CD8-positive, alpha-beta memory T cell (primary cell): ENCODE data around the gene CDK5RAP2. TPM values are rescaled to one million over a fixed set of nuclear protein-coding genes. Genes with fewer than 3 reads are reported as not detected.
"Not testable (repeated sequence)": the region's sequence is repeated elsewhere in the genome, so short reads cannot be mapped to it uniquely, and the experiment has no call there.

Source experiments
- CTCF ChIA-PET: fragments of 350-600 bp; sonication (Branson Sonifier 250); formaldehyde crosslinking; loops from one replicate; lab custom pipeline; 2021; ENCODE audit warnings: antibody characterized with exemption; lab: Charles Lee
- POLR2A ChIA-PET: fragments of 350-600 bp; sonication (Branson Sonifier 250); formaldehyde crosslinking; loops from one replicate; lab custom pipeline; 2021; ENCODE audit warnings: antibody characterized with exemption; lab: Charles Lee
- DNase-seq, 5 donors: peaks; one replicate each; pipeline versions ENCODE4 v3.0.0 to v3.0.0-alpha.2; 2020 to 2022; ENCODE audit warnings: mixed read lengths in 1 of 5
- H3K27ac ChIP-seq: one replicate; pipeline ENCODE4 v1.7.0; 2013; ENCODE audit warnings: low read depth, mild to moderate bottlenecking, low read length, moderate library complexity
- H3K27me3 ChIP-seq: 2 replicates; pipeline ENCODE4 v1.7.0; 2013; ENCODE audit warnings: low read length, mild to moderate bottlenecking; ENCODE audit not compliant: insufficient read depth, poor library complexity, severe bottlenecking
- H3K36me3 ChIP-seq: 2 replicates; pipeline ENCODE4 v1.7.0; 2013; ENCODE audit warnings: mild to moderate bottlenecking, low read length, moderate library complexity; ENCODE audit not compliant: insufficient read depth
- H3K4me1 ChIP-seq: 2 replicates; pipeline ENCODE4 v1.7.0; 2013; ENCODE audit warnings: mild to moderate bottlenecking, low read length, moderate library complexity; ENCODE audit not compliant: insufficient read depth
- H3K4me3 ChIP-seq: 2 replicates; pipeline ENCODE4 v1.7.0; 2013; ENCODE audit warnings: mild to moderate bottlenecking, low read length
- H3K9me3 ChIP-seq: 2 replicates; pipeline ENCODE4 v1.7.0; 2013; ENCODE audit warnings: mild to moderate bottlenecking, low read length
- H3K27ac Mint-ChIP-seq, 8 donors: one replicate each; pipeline ENCODE4 v1.8.0; 2020 to 2021; ENCODE audit warnings: mixed read lengths in 8 of 8, mild to moderate bottlenecking in 6 of 8, inconsistent platforms in 3 of 8, moderate library complexity in 3 of 8
- H3K27me3 Mint-ChIP-seq, 2 donors: one replicate each; pipeline ENCODE4 v1.8.0; 2020 to 2021; ENCODE audit warnings: mixed read lengths in 2 of 2, mild to moderate bottlenecking in 1 of 2, moderate library complexity in 1 of 2
- H3K36me3 Mint-ChIP-seq, 3 donors: one replicate each; pipeline ENCODE4 v1.8.0; 2020 to 2021; ENCODE audit warnings: mixed read lengths in 3 of 3, inconsistent platforms in 1 of 3, mild to moderate bottlenecking in 1 of 3
- H3K4me1 Mint-ChIP-seq, 3 donors: one replicate each; pipeline ENCODE4 v1.8.0; 2020 to 2021; ENCODE audit warnings: mixed read lengths in 3 of 3, inconsistent platforms in 1 of 3, mild to moderate bottlenecking in 1 of 3
- H3K4me3 Mint-ChIP-seq, 7 donors: one replicate each; pipeline ENCODE4 v1.8.0; 2020 to 2021; ENCODE audit warnings: mixed read lengths in 7 of 7, mild to moderate bottlenecking in 6 of 7, moderate library complexity in 4 of 7, inconsistent platforms in 2 of 7
- H3K9me3 Mint-ChIP-seq, 5 donors: one replicate each; pipeline ENCODE4 v1.8.0; 2020 to 2022; ENCODE audit warnings: mixed read lengths in 5 of 5, mild to moderate bottlenecking in 3 of 5, moderate library complexity in 2 of 5, inconsistent platforms in 1 of 5
- polyA plus RNA-seq: library from polyadenylated mRNA; unstranded; fragments of 300-500 nt; fragmentation: Illumina TruSeq; gene quantifications from one replicate; pipeline ENCODE4 v1.2.3, GENCODE V29; 2021
- total RNA-seq, 2 experiments: library from RNA; stranded (reverse); gene quantifications; one replicate each; pipeline ENCODE4 v1.2.3, GENCODE V29; 2021

Gene CDK5RAP2
- total RNA-seq, result 10 to 100 TPM; 56.6 to 56.8 TPM
- 34.0 TPM for polyA plus RNA-seq

DNA sequence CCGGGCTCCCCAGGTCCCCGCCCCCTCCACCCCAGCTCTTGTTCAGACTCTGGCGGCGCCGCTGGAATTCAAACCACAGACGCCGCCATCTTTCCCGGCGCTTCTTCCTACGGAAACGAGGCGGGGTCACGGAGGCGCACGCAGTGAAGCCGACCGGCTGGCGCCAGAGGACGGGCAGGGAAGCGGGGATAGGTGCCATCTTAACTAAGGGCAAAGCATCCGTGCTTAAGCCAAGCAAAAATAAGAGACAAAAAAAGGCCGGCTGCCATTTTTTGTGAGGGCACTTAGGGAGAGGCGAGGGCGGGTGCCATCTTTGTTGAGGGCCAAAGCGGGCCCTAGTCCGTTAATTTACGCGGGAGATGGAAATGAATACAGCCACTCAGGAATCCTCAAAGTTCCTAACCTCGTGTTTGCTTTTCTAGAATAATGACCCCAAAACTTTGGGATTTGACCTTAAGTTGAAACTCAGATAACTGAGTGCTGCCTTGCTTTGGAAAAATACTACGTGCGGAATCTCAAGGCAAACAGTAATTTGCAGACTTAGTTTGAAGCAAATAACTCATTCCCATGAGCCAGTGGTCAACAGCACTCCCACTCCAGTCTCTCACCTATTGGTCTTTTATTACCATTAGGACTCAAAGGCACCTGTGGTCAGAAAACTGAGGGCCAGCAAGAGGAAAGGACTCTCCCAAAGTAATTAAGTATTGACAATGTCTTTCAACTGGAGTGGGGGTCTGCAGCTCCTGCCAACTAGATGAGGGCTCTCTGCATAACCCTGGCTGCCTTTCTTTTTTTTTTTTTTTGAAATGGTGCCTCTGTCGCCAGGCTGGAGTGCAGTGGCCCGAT is at the start of gene CDK5RAP2:
Gene CDK5RAP2 (minus strand): TSS at position 117 of the 846 bp plus-strand sequence. CDS start 189 bp downstream, outside the sequence.
- ChIA-PET CTCF (no interaction called here), POLR2A (interaction anchor here (1.2 kb wide), 1 partner anchor 1684 kb away, joined by 3 read pairs; the partner anchor contains the start of genes MRRF and RBM18)
- H3K27ac ChIP-seq, result peak within 1 kb of the TSS; percentile 82
- H3K27me3 Mint-ChIP-seq, result no peaks in the 10 kb centered on the region
- peaks cover 0 to 29% (median 0%) of the 10 kb centered on the region in 3 donors for H3K36me3 Mint-ChIP-seq
- peaks cover 50 to 78% (median 71%) of the 10 kb centered on the region in 3 donors for H3K4me1 Mint-ChIP-seq
- H3K27ac Mint-ChIP-seq, result peak within 1 kb of the TSS; percentile 92 to 98 (median 96)
- peaks cover 19% of the 10 kb centered on the region for H3K4me1 ChIP-seq
- H3K4me3 Mint-ChIP-seq, result peak within 1 kb of the TSS; percentile 91 to 97 (median 94)
- no peaks in the 10 kb centered on the region for H3K27me3 ChIP-seq
- H3K9me3 Mint-ChIP-seq, result no peaks in the 10 kb centered on the region
- no peaks in the 10 kb centered on the region for H3K36me3 ChIP-seq
- no peaks in the 10 kb centered on the region for H3K9me3 ChIP-seq
- H3K4me3 ChIP-seq, result peak within 1 kb of the TSS; percentile 98
- peak; percentile 86 to 95 (median 91) for DNase-seq

DNA sequence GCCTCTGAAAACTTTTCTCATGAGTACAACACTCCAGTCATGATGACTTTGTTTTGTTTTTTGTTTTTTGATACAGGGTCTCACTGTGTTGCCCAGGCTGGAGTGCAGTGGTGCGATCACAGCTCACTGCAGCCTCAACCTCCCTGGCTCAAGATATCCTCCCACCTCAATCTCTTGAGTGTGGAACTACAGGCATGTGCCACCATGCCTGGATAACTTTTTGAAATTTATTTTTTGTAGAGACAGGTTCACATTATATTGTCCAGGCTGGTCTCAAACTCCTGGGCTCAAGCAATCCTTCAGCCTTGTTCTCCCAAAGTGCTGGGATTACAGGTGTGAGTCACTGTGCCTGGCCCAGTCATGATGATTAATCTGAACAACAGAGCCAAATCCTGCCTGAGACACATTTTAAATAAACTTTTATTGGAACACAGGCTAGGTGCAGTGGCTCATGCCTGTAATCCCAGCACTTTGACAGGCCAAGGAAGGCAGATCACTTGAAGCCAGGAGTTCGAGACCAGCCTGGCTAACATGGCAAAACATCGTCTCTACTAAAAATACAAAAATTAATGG is 49.0 kb upstream of the CDK5RAP2 start:
- H3K4me3 Mint-ChIP-seq, H3K9me3 Mint-ChIP-seq, H3K36me3 Mint-ChIP-seq, H3K27ac ChIP-seq, H3K4me1 ChIP-seq, DNase-seq, H3K27me3 Mint-ChIP-seq, H3K27me3 ChIP-seq, H3K9me3 ChIP-seq, H3K36me3 ChIP-seq, H3K4me1 Mint-ChIP-seq, POLR2A ChIA-PET, H3K4me3 ChIP-seq: not testable (repeated sequence)
- CTCF ChIA-PET, result interaction anchor here (2.6 kb wide), 1 partner anchor 9 kb away, joined by 11 read pairs; no protein-coding TSS in a partner anchor
- peak overlapping the region in 2 of 8 donors; percentile 47 to 90 for H3K27ac Mint-ChIP-seq

DNA sequence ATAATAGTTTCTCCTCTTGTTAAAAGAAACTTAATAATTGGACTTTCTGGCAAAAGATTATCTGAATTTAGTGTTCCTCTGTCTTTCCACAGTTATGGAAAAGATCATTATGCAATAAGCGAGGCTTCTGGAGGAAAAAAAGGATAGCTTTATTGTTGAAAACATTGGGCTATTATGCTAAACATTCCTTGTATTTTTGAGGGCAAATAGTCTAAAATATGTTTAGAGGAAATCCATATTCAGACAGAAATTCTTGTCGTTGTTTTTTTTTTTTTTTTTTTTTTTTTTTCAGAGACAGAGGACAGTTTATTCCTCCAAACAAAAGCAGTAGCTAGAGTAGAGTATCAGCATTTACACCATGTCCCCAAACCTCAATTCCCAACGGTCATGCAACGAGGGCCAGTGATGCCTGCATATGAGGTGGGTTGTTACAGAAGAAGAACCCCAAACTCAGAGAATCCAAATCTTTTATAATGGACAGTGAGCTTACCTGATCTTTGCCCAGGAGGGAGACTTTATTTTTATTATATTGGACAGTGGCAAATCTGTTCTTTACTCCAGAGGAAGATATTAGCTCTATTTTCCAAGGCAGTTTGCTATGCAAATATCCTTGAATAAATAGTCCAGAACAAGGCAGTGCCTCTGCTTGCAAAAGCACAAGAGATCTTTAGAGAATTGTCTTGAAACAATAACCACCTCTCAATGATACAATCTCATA is 48.4 kb upstream of the CDK5RAP2 start:
- Histone ChIP-seq H3K27ac (no peak overlapping the region), H3K4me3 (no peak overlapping the region), H3K36me3 (no peaks in the 10 kb centered on the region), H3K27me3 (no peaks in the 10 kb centered on the region), H3K4me1 (no peaks in the 10 kb centered on the region), H3K9me3 (no peaks in the 10 kb centered on the region)
- Mint-ChIP-seq H3K9me3 (no peaks in the 10 kb centered on the region), H3K27ac (peak overlapping the region in 1 of 8 donors; percentile 90), H3K4me1 (peaks cover 0 to 8% (median 4%) of the 10 kb centered on the region in 3 donors), H3K36me3 (peaks cover 0 to 3% (median 0%) of the 10 kb centered on the region in 3 donors), H3K27me3 (peaks cover 0 to 1% of the 10 kb centered on the region in 2 donors), H3K4me3 (no peak overlapping the region)
- ChIA-PET POLR2A (no interaction called here), CTCF (interaction anchor here (2.6 kb wide), 1 partner anchor 8 kb away, joined by 11 read pairs; no protein-coding TSS in a partner anchor)
- no peak for DNase-seq

DNA sequence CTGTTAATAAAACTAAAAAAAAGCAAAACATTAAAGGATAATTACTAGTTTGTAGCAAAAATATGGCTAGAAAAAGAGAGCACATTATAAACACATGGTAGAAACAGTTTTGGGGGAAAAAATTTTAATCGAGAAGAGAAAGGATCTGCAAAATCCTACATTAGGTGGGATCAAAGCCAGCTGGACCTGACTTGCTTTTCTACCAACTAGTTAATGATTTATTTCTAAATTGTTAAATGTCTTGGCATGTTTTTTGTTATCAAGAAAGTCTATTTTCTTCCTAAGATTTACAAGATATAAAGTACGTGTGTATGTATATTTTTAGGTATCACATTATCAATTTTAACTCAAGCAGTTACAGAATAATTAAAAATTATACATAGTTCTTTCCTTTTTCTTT is 47.1 kb upstream of the CDK5RAP2 start:
- Histone ChIP-seq H3K27me3 (no peaks in the 10 kb centered on the region), H3K9me3 (no peaks in the 10 kb centered on the region), H3K4me3 (no peak overlapping the region), H3K27ac (no peak overlapping the region), H3K4me1 (no peaks in the 10 kb centered on the region), H3K36me3 (no peaks in the 10 kb centered on the region)
- no peak for DNase-seq
- no peak overlapping the region for H3K27ac Mint-ChIP-seq
- POLR2A ChIA-PET, result no interaction called here
- H3K36me3 Mint-ChIP-seq, result peaks cover 0 to 4% (median 0%) of the 10 kb centered on the region in 3 donors
- H3K9me3 Mint-ChIP-seq, result no peaks in the 10 kb centered on the region
- H3K4me1 Mint-ChIP-seq, result peaks cover 0 to 8% (median 4%) of the 10 kb centered on the region in 3 donors
- no peak overlapping the region for H3K4me3 Mint-ChIP-seq
- H3K27me3 Mint-ChIP-seq, result peaks cover 0 to 1% of the 10 kb centered on the region in 2 donors
- CTCF ChIA-PET, result no interaction called here

DNA sequence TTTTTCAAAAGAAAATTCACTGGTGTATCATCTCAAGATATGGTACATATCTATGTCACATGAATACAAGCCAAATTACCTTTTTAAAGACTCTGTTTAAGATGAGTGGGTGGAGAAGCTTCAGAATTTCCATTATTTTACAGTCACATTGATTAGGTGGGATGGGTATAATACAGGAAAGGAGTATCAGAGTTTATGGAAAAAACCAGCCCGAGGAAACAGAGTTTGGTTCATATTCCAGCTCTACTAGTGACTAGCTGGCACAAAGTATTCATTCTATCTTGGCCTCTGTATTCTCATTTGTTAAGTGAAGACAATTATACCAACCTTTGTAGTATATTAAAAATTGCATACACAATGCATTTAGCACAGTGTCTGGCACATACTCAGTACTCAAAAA is 46.5 kb upstream of the CDK5RAP2 start:
- Histone ChIP-seq H3K36me3 (no peaks in the 10 kb centered on the region), H3K9me3 (no peaks in the 10 kb centered on the region), H3K27ac (no peak overlapping the region), H3K4me1 (no peaks in the 10 kb centered on the region), H3K4me3 (no peak overlapping the region), H3K27me3 (no peaks in the 10 kb centered on the region)
- no peak for DNase-seq
- peaks cover 0 to 1% of the 10 kb centered on the region in 2 donors for H3K27me3 Mint-ChIP-seq
- ChIA-PET POLR2A (no interaction called here), CTCF (no interaction called here)
- peaks cover 0 to 8% (median 4%) of the 10 kb centered on the region in 3 donors for H3K4me1 Mint-ChIP-seq
- H3K36me3 Mint-ChIP-seq, result peaks cover 0 to 10% (median 0%) of the 10 kb centered on the region in 3 donors
- H3K9me3 Mint-ChIP-seq, result no peaks in the 10 kb centered on the region
- no peak overlapping the region for H3K4me3 Mint-ChIP-seq
- peak overlapping the region in 1 of 8 donors; percentile 41 for H3K27ac Mint-ChIP-seq

DNA sequence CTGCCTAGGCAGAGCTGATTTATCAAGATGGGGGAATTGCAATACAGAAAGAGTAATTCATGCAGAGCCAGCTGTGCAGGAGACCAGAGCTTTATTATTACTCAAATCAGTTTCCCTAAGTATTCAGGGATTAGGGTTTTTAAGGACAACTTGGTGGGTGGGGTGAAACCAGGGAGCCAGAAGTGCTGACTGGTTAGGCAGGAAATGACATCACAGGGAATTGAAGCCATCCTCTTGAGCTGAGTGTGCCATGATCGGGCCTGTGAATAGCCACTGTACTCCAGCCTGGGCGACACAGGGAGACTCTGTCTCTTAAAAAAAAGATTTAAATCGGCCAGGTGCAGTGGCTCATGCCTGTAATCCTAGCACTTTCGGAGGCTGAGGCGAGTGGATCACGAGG is 45.3 kb upstream of the CDK5RAP2 start:
- H3K36me3 ChIP-seq, result no peaks in the 10 kb centered on the region
- CTCF ChIA-PET, result no interaction called here
- no peak overlapping the region for H3K4me3 ChIP-seq

DNA sequence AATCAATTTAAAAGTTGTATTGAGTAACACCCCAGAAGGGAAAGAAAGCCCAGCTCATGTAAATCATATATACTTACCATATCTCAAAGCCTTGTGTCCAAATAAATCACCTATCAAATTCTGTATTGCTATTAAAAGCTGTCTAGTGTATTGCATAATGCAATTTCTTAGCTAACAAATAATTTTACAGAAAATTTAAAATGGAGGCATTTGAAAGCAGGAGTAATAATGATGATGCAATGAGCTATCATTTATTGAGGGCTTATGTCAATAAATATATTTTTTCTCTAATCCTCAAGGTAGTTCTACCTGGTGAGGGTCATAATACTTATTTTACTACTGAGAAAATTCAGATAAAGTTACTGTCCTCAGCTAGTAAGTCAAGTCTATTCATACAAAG is 42.8 kb upstream of the CDK5RAP2 start:
- ChIA-PET CTCF (interaction anchor here (0.9 kb wide), 1 partner anchor 10 kb away, joined by 3 read pairs; no protein-coding TSS in a partner anchor), POLR2A (no interaction called here)
- Histone ChIP-seq H3K4me1 (no peaks in the 10 kb centered on the region), H3K9me3 (no peaks in the 10 kb centered on the region), H3K36me3 (no peaks in the 10 kb centered on the region), H3K27ac (no peak overlapping the region), H3K4me3 (no peak overlapping the region), H3K27me3 (no peaks in the 10 kb centered on the region)
- H3K9me3 Mint-ChIP-seq, result no peaks in the 10 kb centered on the region
- H3K36me3 Mint-ChIP-seq, result peaks cover 0 to 19% (median 0%) of the 10 kb centered on the region in 3 donors
- H3K4me1 Mint-ChIP-seq, result peaks cover 3 to 10% (median 5%) of the 10 kb centered on the region in 3 donors
- no peak for DNase-seq
- H3K27me3 Mint-ChIP-seq, result no peaks in the 10 kb centered on the region
- H3K4me3 Mint-ChIP-seq, result no peak overlapping the region
- H3K27ac Mint-ChIP-seq, result peak overlapping the region in 1 of 8 donors; percentile 70

More for the DNA sequence above, 45.3 kb upstream of the CDK5RAP2 start:
- H3K27me3 Mint-ChIP-seq, result peaks cover 0 to 1% of the 10 kb centered on the region in 2 donors
- no peak for DNase-seq
- H3K27me3 ChIP-seq, result no peaks in the 10 kb centered on the region
- H3K36me3 Mint-ChIP-seq, result peaks cover 0 to 11% (median 0%) of the 10 kb centered on the region in 3 donors
- no peak overlapping the region for H3K27ac ChIP-seq
- H3K27ac Mint-ChIP-seq, result peak overlapping the region in 1 of 8 donors; percentile 33
- no peaks in the 10 kb centered on the region for H3K9me3 ChIP-seq
- no peaks in the 10 kb centered on the region for H3K9me3 Mint-ChIP-seq
- peaks cover 0 to 5% (median 2%) of the 10 kb centered on the region in 3 donors for H3K4me1 Mint-ChIP-seq
- H3K4me3 Mint-ChIP-seq, result no peak overlapping the region
- H3K4me1 ChIP-seq, result no peaks in the 10 kb centered on the region
- POLR2A ChIA-PET, result no interaction called here
